ENCODE results near the gene WDR27.
"Not testable (repeated sequence)": the region's sequence is repeated elsewhere in the genome, so short reads cannot be mapped to it uniquely, and the experiment has no call there.

Gene WDR27

DNA sequence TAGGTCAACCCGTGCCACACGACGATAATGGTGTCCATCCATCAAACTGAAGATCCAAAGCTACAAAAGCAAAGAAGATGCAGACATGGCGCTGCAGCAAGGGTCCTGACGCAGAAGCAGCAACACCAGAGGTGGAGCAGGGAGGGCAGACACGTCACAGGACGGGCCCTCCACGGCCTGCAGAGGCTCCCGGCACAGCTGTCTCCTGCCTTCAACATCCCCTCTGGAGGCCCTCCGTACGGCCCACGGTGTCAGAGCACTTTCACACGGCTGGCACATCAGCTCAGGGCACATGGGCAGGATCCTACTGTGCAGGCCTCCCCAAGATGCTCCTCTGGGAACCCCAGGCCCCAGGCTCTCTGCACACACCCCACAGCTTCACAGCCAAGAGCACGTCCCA, 37.6 kb downstream of the WDR27 start:
- in situ Hi-C loops (cut with MboI; ENCODE audit: low sequenced_read_pairs), result no loop called here

- in situ Hi-C loops (cut with MboI; ENCODE audit: low sequenced_read_pairs), result no loop called here
Measured at GRCh38 chr6:169663468-169663867, 38.4 kb downstream of the WDR27 start.

- in situ Hi-C loops (cut with MboI; ENCODE audit: low sequenced_read_pairs), result no loop called here
Measured at GRCh38 chr6:169661391-169661756, 40.5 kb downstream of the WDR27 start.

GRCh38 chr6:169660751-169661390, 41.0 kb downstream of the WDR27 start:
- in situ Hi-C loops (cut with MboI; ENCODE audit: low sequenced_read_pairs), result no loop called here

GRCh38 chr6:169659820-169660610, 41.8 kb downstream of the WDR27 start:
- in situ Hi-C loops (cut with MboI; ENCODE audit: low sequenced_read_pairs), result no loop called here

DNA sequence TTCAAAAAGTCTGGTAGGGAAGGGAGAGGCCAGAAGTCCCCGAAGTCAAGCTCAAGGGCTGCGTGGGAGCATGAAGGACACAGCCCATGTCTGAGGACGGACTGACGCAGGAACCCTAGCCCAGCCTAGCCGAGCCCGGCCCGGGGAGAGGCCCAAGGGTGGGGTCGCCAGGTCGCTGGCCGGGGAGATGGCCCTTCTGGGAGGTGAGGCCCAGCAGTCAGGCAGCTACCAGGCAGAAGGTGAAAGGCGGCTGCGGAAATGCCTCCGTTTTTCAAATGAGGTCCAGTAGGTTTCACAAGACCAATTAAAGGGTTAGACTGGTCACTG, 44.6 kb downstream of the WDR27 start:
- in situ Hi-C loops (cut with MboI; ENCODE audit: low sequenced_read_pairs), result no loop called here

- in situ Hi-C loops (cut with MboI; ENCODE audit: low sequenced_read_pairs), result no loop called here
Measured at GRCh38 chr6:169656546-169657283, 45.1 kb downstream of the WDR27 start.

- in situ Hi-C loops (cut with MboI; ENCODE audit: low sequenced_read_pairs), result no loop called here
Measured at GRCh38 chr6:169654598-169655391, 47.0 kb downstream of the WDR27 start.

GRCh38 chr6:169653691-169654090, 48.1 kb downstream of the WDR27 start:
- in situ Hi-C loops (cut with MboI; ENCODE audit: low sequenced_read_pairs), result no loop called here

DNA sequence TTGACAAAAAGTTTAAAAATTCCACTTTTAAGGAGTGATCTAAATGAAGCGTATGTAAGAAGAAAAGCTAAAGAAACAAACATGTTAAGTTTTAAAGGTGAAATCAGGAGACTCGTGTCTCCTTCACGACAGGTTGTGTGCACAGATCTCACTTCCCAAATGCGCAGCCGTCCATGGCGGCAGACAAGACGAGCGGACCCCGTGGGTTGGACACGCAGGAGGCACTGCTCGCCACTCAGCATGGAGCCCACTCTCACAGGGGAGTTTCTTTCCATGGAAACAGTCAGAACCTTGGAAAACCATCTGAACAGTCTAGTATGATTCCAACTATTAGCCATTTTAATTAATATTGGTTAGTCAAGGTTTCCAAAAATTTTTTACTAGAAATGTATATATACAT, 48.9 kb downstream of the WDR27 start:
- in situ Hi-C loops (cut with MboI; ENCODE audit: low sequenced_read_pairs), result no loop called here

GRCh38 chr6:169651498-169651897, 50.3 kb downstream of the WDR27 start:
- in situ Hi-C loops (cut with MboI; ENCODE audit: low sequenced_read_pairs), result no loop called here

DNA sequence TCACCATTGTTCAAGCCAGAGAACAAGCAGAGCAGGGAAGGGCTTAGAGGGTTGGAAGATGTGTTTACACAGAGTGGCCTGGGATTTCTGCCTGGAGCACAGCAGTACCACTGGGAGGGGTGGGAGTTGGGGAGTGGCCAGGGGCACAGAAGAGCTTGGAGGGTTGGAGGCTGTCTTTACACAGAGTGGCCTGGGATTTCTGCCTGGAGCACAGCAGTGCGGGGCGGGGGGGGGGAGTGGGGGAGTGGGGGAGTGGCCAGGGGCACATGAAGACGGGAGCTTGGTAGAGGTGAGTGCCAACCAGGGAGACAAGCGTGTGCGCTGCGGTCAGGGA, 50.9 kb downstream of the WDR27 start:
- in situ Hi-C loops (cut with MboI; ENCODE audit: low sequenced_read_pairs), result no loop called here

DNA sequence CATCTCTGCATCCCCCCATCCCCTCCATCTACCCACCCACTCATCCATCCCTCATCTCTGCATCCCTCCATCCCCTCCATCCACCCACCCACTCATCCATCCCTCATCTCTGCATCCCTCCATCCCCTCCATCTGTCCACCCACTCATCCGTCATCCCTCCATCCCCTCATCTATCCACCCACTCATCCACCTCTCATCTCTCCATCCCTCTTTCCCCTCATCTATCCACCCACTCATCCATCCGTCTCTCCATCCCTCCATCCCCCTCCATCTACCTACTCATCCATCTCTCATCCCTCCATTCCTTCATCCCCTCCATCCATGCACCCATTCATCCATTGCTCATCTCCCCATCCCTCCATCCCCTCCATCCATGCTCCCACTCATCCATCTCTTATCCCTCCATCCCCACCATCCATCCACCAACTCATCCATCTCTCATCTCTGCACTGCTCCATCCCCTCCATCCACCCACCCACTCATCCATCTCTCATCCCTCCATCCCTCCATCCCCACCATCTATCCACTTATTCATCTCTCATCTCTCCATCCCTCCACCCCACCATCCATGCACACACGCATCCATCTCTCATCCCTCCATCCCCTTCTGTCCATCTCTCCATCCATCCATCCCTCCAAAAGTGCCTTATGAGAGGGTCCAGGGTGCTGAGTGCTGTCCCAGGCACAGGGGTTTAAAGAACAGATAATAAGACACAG, 51.4 kb downstream of the WDR27 start:
- in situ Hi-C loops (cut with MboI; ENCODE audit: low sequenced_read_pairs), result no loop called here

DNA sequence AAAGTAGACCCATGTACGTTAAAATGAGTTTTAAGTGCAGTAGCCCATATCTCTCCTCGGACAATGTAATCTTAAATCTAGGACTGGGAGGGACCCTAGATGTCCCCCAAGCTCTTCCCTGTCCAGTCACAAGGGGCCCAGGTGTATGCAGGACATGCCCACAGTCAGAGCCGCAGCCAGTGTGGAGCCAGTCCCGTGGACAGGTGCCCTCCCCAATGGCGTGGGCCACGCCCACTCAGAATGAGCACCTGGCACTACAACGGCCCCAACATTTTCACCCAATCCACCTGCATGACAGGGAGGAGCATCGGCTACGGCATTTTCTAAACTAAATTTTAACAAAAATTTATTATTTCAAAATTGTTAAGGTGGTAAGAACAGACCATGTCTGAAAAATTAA, 53.2 kb downstream of the WDR27 start:
- in situ Hi-C loops (cut with MboI; ENCODE audit: low sequenced_read_pairs), result no loop called here

DNA sequence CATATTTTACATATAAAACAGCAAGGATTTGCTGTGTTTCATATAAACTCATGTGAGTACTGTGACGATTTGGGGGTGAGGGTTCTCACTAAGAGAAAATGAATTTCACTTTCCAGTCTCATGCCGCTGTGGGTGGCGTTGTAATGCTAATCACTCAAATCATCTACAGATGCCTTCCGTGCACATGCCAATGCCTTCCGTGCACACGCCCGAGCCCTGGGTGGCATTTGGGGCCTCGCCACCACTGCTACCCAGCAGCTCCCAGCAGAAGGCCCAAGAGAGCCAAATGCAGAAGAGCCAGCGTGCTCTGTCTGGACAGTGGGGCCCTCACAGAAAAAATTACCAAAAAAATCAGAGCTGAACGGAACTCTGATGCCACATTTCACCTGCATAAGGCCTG, 53.7 kb downstream of the WDR27 start:
- in situ Hi-C loops (cut with MboI; ENCODE audit: low sequenced_read_pairs), result no loop called here

- in situ Hi-C loops (cut with MboI; ENCODE audit: low sequenced_read_pairs), result no loop called here
Measured at GRCh38 chr6:169647637-169648036, 54.2 kb downstream of the WDR27 start.

DNA sequence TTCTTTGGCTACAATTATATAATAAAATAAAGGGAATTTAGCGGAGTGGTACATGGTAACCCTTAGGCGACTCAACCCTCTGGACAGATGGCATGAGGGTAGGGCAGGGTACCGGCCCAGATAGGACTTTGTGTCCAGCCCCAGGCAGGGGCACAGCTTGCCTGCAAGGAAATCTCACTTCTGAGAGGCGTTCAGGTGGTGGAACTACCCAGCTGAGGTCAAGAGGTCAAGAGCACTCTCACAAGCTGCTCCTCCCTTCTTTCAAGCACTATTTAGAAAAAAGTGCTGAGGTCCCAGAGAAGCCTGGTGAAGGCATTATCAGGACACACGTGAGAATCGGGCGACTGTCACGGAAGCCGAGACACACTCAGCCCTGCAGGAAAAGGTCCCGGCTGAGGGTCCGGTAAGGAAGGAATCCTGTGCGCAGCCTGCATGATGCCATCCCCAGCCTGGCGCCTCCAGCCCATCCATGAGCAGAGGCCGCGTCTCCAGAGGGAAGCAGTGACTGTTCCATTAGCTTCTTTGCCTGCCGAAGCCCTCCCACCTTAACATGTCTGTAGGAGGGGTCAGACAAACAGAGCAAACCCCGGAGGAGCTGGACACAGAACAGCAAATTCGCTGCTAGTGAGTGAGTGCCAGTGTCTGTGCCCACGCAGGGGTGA, 54.8 kb downstream of the WDR27 start:
- in situ Hi-C loops (cut with MboI; ENCODE audit: low sequenced_read_pairs), result no loop called here

DNA sequence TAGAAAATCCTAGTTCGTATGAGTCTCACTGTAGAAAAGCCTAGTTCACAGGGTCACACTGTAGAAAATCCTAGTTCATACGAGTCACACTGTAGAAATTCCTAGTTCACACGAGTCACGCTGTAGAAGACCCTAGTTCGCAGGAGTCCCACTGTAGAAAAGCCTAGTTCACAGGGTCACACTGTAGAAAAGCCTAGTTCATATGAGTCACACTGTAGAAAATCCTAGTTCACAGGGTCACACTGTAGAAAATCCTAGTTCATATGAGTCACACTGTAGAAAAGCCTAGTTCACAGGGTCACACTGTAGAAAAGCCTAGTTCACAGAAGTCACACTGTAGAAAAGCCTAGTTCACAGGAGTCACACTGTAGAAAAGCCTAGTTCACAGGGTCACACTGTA, 56.4 kb downstream of the WDR27 start:
- in situ Hi-C loops (cut with MboI; ENCODE audit: low sequenced_read_pairs), result not testable (repeated sequence)

- in situ Hi-C loops (cut with MboI; ENCODE audit: low sequenced_read_pairs), result no loop called here
Measured at GRCh38 chr6:169643521-169643920, 58.3 kb downstream of the WDR27 start.

DNA sequence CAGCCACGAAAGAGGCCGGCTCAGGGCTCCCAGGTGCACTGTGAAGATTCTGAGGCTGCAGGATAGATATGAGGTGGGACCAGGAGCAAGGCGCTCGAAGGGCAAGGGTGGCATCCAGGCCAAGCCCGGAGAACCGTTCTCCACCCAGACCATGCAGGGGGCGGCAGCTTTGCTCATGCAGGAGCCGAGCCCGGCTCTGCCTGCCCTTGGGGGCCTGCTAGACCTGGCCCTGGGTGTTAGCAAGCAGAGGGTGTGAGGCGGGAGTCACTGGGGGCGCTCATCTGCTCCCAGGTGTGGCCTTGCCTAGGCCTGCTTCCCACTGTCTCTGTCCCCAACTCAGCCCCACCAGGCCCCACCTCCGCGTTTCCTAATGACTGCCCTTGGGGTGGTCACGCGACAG, 59.4 kb downstream of the WDR27 start:
- in situ Hi-C loops (cut with MboI; ENCODE audit: low sequenced_read_pairs), result no loop called here
